ENCODE results near the gene ARPC5L.

DNA sequence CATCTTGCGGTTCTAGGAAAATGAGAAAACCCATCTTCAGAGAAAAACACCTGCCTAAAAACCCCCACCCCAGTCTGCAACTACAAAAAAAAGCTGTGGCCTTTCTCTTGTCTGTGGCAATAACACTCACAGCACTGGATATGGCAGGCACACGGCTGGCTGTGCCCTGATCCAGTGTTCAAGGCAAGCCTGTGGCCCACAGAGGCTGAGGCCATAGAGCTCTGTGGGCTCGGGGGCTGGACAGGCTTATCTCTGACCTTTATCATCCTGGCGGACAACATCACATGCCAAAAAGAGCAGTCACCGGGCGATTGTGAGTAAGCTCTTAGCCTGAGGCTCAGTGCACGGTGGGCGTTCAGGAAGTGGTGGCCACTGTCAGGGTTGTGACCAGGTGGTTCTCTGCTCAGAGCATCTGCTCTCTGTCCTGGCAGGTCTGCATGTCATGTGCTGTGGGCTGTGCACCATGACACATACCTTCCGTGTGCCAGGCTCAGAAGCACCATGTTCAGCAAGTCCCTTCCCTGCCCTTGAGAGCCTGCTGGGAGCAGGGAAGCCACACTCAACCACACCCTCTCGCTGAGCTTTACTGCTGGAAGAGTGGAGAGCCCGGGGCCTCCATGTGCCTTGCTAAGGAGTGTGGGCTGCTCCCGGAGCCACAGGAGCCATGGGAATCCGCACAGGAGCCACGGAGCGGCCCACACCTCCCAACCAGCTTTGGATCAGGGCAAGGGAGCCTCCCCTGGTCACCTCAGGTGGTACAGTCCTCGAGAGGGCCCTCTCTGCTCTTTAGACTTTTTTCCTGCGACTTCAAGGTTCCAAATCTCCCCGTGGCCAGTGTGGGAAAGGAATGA, 43.3 kb upstream of the ARPC5L start:
- TF ChIP-seq, protein P1, sequence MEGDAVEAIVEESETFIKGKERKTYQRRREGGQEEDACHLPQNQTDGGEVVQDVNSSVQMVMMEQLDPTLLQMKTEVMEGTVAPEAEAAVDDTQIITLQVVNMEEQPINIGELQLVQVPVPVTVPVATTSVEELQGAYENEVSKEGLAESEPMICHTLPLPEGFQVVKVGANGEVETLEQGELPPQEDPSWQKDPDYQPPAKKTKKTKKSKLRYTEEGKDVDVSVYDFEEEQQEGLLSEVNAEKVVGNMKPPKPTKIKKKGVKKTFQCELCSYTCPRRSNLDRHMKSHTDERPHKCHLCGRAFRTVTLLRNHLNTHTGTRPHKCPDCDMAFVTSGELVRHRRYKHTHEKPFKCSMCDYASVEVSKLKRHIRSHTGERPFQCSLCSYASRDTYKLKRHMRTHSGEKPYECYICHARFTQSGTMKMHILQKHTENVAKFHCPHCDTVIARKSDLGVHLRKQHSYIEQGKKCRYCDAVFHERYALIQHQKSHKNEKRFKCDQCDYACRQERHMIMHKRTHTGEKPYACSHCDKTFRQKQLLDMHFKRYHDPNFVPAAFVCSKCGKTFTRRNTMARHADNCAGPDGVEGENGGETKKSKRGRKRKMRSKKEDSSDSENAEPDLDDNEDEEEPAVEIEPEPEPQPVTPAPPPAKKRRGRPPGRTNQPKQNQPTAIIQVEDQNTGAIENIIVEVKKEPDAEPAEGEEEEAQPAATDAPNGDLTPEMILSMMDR (CRISPR knock-in tag; IDR thresholded peaks at IDR 0.05), result no peak; the same call in 1 of the 2 replicates
- TF ChIP-seq SETDB1 (CRISPR knock-in tag; IDR thresholded peaks at IDR 0.05; ENCODE audit: borderline replicate concordance), result no peak
- no peak for TF ChIP-seq ZBTB2 (CRISPR knock-in tag; IDR thresholded peaks at IDR 0.05; ENCODE audit: low read depth)
- TF ChIP-seq TCF7L2 (IDR thresholded peaks at IDR 0.05; ENCODE audit: low read depth, low read length), result no peak
- TF ChIP-seq ESRRA (CRISPR knock-in tag; IDR thresholded peaks at IDR 0.05; ENCODE audit: low read depth), result peak; percentile 40; the same call in 1 of the 2 replicates
- no peak for TF ChIP-seq GMEB2 (CRISPR knock-in tag; IDR thresholded peaks at IDR 0.05; ENCODE audit: low read depth)
- no peak for TF ChIP-seq MTA3 (CRISPR knock-in tag; IDR thresholded peaks at IDR 0.05)
- peak; percentile 98 for TF ChIP-seq PRDM10 (CRISPR knock-in tag; IDR thresholded peaks at IDR 0.05; ENCODE audit: low read depth)
- TF ChIP-seq ZNF614 (CRISPR knock-in tag; IDR thresholded peaks at IDR 0.05; ENCODE audit: borderline replicate concordance), result no peak
- no peak for TF ChIP-seq CEBPZ (IDR thresholded peaks at IDR 0.05; ENCODE audit: low read length)
- TF ChIP-seq, protein P2, sequence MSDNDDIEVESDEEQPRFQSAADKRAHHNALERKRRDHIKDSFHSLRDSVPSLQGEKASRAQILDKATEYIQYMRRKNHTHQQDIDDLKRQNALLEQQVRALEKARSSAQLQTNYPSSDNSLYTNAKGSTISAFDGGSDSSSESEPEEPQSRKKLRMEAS (IDR thresholded peaks at IDR 0.05), result peak; percentile 81
